Thymus (tissue), 11 donors: ENCODE data around the gene RAB8A. TPM values are rescaled to one million over a fixed set of nuclear protein-coding genes. Genes with fewer than 3 reads are reported as not detected.
A peak's percentile ranks its signal among the peaks of the same experiment; 100 is the strongest.
"Not testable (repeated sequence)": the region's sequence is repeated elsewhere in the genome, so short reads cannot be mapped to it uniquely, and the experiment has no call there.

Experiments used
- DNase-seq, 9 donors: peaks; one replicate each; pipeline ENCODE4 v3.0.0-alpha.2; 2013; ENCODE audit warnings: low spot score in 9 of 9, low read depth in 6 of 9, missing footprints in 1 of 9
- H3K27ac ChIP-seq, 2 donors: one replicate each; pipeline ENCODE4 v1.5.1; 2013; ENCODE audit warnings: control low read depth in 1 of 2, low read depth in 1 of 2, low read length in 1 of 2, mild to moderate bottlenecking in 1 of 2, moderate library complexity in 1 of 2
- H3K27me3 ChIP-seq, 2 donors: one replicate each; pipeline ENCODE4 v1.5.1; 2013; ENCODE audit warnings: low read length in 1 of 2; ENCODE audit not compliant: control insufficient read depth in 2 of 2, insufficient read depth in 1 of 2
- H3K36me3 ChIP-seq, 2 donors: one replicate each; pipeline ENCODE4 v1.5.1; 2013; ENCODE audit warnings: low read length in 1 of 2, mild to moderate bottlenecking in 1 of 2, moderate library complexity in 1 of 2; ENCODE audit not compliant: control insufficient read depth in 2 of 2, insufficient read depth in 2 of 2
- H3K4me1 ChIP-seq, 2 donors: one replicate each; pipeline ENCODE4 v1.5.1; 2013; ENCODE audit warnings: low read length in 2 of 2; ENCODE audit not compliant: control insufficient read depth in 2 of 2, insufficient read depth in 2 of 2
- H3K4me3 ChIP-seq, 2 donors: one replicate each; pipeline ENCODE4 v1.5.1; 2013; ENCODE audit warnings: low read length in 2 of 2, control low read depth in 1 of 2, mild to moderate bottlenecking in 1 of 2
- H3K9me3 ChIP-seq, 2 donors: one replicate each; pipeline ENCODE4 v1.5.1; 2013; ENCODE audit warnings: low read length in 1 of 2, mild to moderate bottlenecking in 1 of 2; ENCODE audit not compliant: control insufficient read depth in 2 of 2, insufficient read depth in 1 of 2
- WGBS: extraction: QIAGEN DNeasy Blood & Tissue Kit; methylation state at CpG from one replicate; pipeline ENCODE4 v1.1.7; 2013; 5-methylcytosine and 5-hydroxymethylcytosine counted together
- polyA plus RNA-seq: library from polyadenylated mRNA; stranded (reverse); fragments of 200-250 nt; gene quantifications from one replicate; pipeline ENCODE4 v1.2.3, GENCODE V29; 2013
- total RNA-seq: library from RNA; stranded (reverse); fragments of 120-200 nt; gene quantifications from one replicate; pipeline ENCODE4 v1.2.4, GENCODE V29; 2013
- donor health status: healthy.

Gene RAB8A
- total and polyA plus RNA-seq, 2 donors = 32.8 to 35.3 TPM

- Histone ChIP-seq H3K9me3 (no peaks in the 10 kb centered on the region), H3K27ac (no peak overlapping the region), H3K27me3 (no peaks in the 10 kb centered on the region), H3K36me3 (peaks cover 45 to 47% of the 10 kb centered on the region in 2 donors), H3K4me3 (no peak overlapping the region), H3K4me1 (peaks cover 9 to 32% of the 10 kb centered on the region in 2 donors)
- 98% methylated on average over 9 of the region's 9 CpGs for WGBS
- no peak for DNase-seq
These were observed 3.8 kb downstream of the RAB8A start for GRCh38 chr19:16115301-16116039.

- no peak overlapping the region for H3K27ac ChIP-seq
- no peaks in the 10 kb centered on the region for H3K27me3 ChIP-seq
- DNase-seq = no peak
- peaks cover 9 to 26% of the 10 kb centered on the region in 2 donors for H3K4me1 ChIP-seq
- peaks cover 49 to 51% of the 10 kb centered on the region in 2 donors for H3K36me3 ChIP-seq
- no peak overlapping the region for H3K4me3 ChIP-seq
- 78% methylated on average over 4 of the region's 4 CpGs for WGBS
- no peaks in the 10 kb centered on the region for H3K9me3 ChIP-seq
These were observed 4.4 kb downstream of the RAB8A start for GRCh38 chr19:16116067-16116466.

GRCh38 chr19:16117594-16118033 is 5.9 kb downstream of the RAB8A start:
- peaks cover 4 to 18% of the 10 kb centered on the region in 2 donors for H3K4me1 ChIP-seq
- WGBS = 86% methylated on average over 11 of the region's 11 CpGs

GRCh38 chr19:16118489-16119033 is 6.9 kb downstream of the RAB8A start:
- Histone ChIP-seq H3K9me3 (no peaks in the 10 kb centered on the region), H3K36me3 (peaks cover 67 to 72% of the 10 kb centered on the region in 2 donors), H3K4me1 (peaks cover 0 to 12% of the 10 kb centered on the region in 2 donors), H3K27me3 (no peaks in the 10 kb centered on the region), H3K4me3 (no peak overlapping the region), H3K27ac (peak overlapping the region; percentile 55 to 64)
- DNase-seq = peak in 1 of 9 donors; percentile 45
- WGBS = 46% methylated on average over 12 of the region's 12 CpGs

More at GRCh38 chr19:16117594-16118033, 5.9 kb downstream of the RAB8A start:
- no peaks in the 10 kb centered on the region for H3K27me3 ChIP-seq
- H3K9me3 ChIP-seq = no peaks in the 10 kb centered on the region
- peaks cover 63 to 66% of the 10 kb centered on the region in 2 donors for H3K36me3 ChIP-seq
- peak overlapping the region; percentile 40 to 42 for H3K27ac ChIP-seq
- no peak overlapping the region for H3K4me3 ChIP-seq
- DNase-seq = no peak

GRCh38 chr19:16119075-16119857 is 7.6 kb downstream of the RAB8A start:
- not testable (repeated sequence) for H3K4me3 ChIP-seq, H3K9me3 ChIP-seq, H3K27me3 ChIP-seq
- WGBS = 85% methylated on average over 19 of the region's 19 CpGs
- Histone ChIP-seq H3K27ac (peak overlapping the region; percentile 55 to 64), H3K4me1 (peaks cover 0 to 12% of the 10 kb centered on the region in 2 donors), H3K36me3 (peaks cover 74 to 75% of the 10 kb centered on the region in 2 donors)
- DNase-seq = peak in 1 of 9 donors; percentile 32

GRCh38 chr19:16121141-16121540 is 9.5 kb downstream of the RAB8A start:
- no peaks in the 10 kb centered on the region for H3K27me3 ChIP-seq
- peak overlapping the region in 1 of 2 donors; percentile 11 for H3K27ac ChIP-seq
- H3K9me3 ChIP-seq = no peaks in the 10 kb centered on the region
- no peak for DNase-seq
- H3K4me3 ChIP-seq = no peak overlapping the region
- H3K36me3 ChIP-seq = peaks cover 79 to 86% of the 10 kb centered on the region in 2 donors
- WGBS = 97% methylated on average over 5 of the region's 5 CpGs
- H3K4me1 ChIP-seq = peaks cover 0 to 9% of the 10 kb centered on the region in 2 donors

GRCh38 chr19:16121967-16122366 is 10.3 kb downstream of the RAB8A start:
- H3K9me3 ChIP-seq = no peaks in the 10 kb centered on the region
- H3K4me1 ChIP-seq = peaks cover 0 to 9% of the 10 kb centered on the region in 2 donors
- no peak overlapping the region for H3K27ac ChIP-seq
- DNase-seq = no peak
- no peak overlapping the region for H3K4me3 ChIP-seq
- H3K36me3 ChIP-seq = peaks cover 79 to 89% of the 10 kb centered on the region in 2 donors
- no peaks in the 10 kb centered on the region for H3K27me3 ChIP-seq
- 94% methylated on average over 11 of the region's 11 CpGs for WGBS

- H3K9me3 ChIP-seq = no peaks in the 10 kb centered on the region
- no peak for DNase-seq
- no peak overlapping the region for H3K4me3 ChIP-seq
- no peak overlapping the region for H3K27ac ChIP-seq
- H3K36me3 ChIP-seq = peaks cover 90 to 93% of the 10 kb centered on the region in 2 donors
- peaks cover 0 to under 1% of the 10 kb centered on the region in 2 donors for H3K4me1 ChIP-seq
- no peaks in the 10 kb centered on the region for H3K27me3 ChIP-seq
- WGBS = 98% methylated on average over 14 of the region's 14 CpGs
These were observed 13.3 kb downstream of the RAB8A start for GRCh38 chr19:16124953-16125352.
